Activated T-cell treated with anti-CD3 and anti-CD28 coated beads for 4 hours (primary cell): ENCODE results near the gene KCNJ18.
"Not testable (repeated sequence)": the region's sequence is repeated elsewhere in the genome, so short reads cannot be mapped to it uniquely, and the experiment has no call there.

Source experiments
- DNase-seq: peaks from one replicate; pipeline ENCODE4 v3.0.0-alpha.2; 2020

KCNJ18 gene

GRCh38 chr17:21737015-21737580 is 44.8 kb downstream of the KCNJ18 start:
- not testable (repeated sequence) for DNase-seq

GRCh38 chr17:21738241-21738640 is 45.9 kb downstream of the KCNJ18 start:
- DNase-seq: not testable (repeated sequence)

GRCh38 chr17:21738877-21739474 is 46.7 kb downstream of the KCNJ18 start:
- DNase-seq: not testable (repeated sequence)

- DNase-seq: not testable (repeated sequence)
These were observed 47.2 kb downstream of the KCNJ18 start for GRCh38 chr17:21739485-21739884.

GRCh38 chr17:21740836-21741235 is 48.5 kb downstream of the KCNJ18 start:
- DNase-seq: not testable (repeated sequence)

GRCh38 chr17:21741520-21741919 is 49.2 kb downstream of the KCNJ18 start:
- DNase-seq: not testable (repeated sequence)

GRCh38 chr17:21742326-21742725 is 50.0 kb downstream of the KCNJ18 start:
- DNase-seq: no peak

GRCh38 chr17:21744151-21744550 is 51.8 kb downstream of the KCNJ18 start:
- not testable (repeated sequence) for DNase-seq

- not testable (repeated sequence) for DNase-seq
These were observed 52.3 kb downstream of the KCNJ18 start for GRCh38 chr17:21744621-21745020.

- not testable (repeated sequence) for DNase-seq
These were observed 53.2 kb downstream of the KCNJ18 start for GRCh38 chr17:21745385-21746054.

- not testable (repeated sequence) for DNase-seq
These were observed 54.1 kb downstream of the KCNJ18 start for GRCh38 chr17:21746415-21746814.

GRCh38 chr17:21747195-21747915 is 55.0 kb downstream of the KCNJ18 start:
- DNase-seq: not testable (repeated sequence)

- not testable (repeated sequence) for DNase-seq
These were observed 56.4 kb downstream of the KCNJ18 start for GRCh38 chr17:21748686-21749085.

GRCh38 chr17:21749696-21750531 is 57.6 kb downstream of the KCNJ18 start:
- DNase-seq: not testable (repeated sequence)

GRCh38 chr17:21751111-21751510 is 58.8 kb downstream of the KCNJ18 start:
- DNase-seq: not testable (repeated sequence)
